GM19438 (cell line): ENCODE measurements around the gene NKX1-1.
"Not testable (repeated sequence)": the region's sequence is repeated elsewhere in the genome, so short reads cannot be mapped to it uniquely, and the experiment has no call there.

Source experiments
- ATAC-seq: cut with Tn5 transposase; IDR thresholded peaks from one replicate; pipeline ENCODE4 v1.9.1; 2021; ENCODE audit warnings: low read depth; ENCODE audit not compliant: unreplicated experiment

NKX1-1 gene

GRCh38 chr4:1376391-1376840, 29.8 kb downstream of the NKX1-1 start:
- ATAC-seq, result no peak

- ATAC-seq, result no peak
Observed at GRCh38 chr4:1375761-1376322, 30.4 kb downstream of the NKX1-1 start.

DNA sequence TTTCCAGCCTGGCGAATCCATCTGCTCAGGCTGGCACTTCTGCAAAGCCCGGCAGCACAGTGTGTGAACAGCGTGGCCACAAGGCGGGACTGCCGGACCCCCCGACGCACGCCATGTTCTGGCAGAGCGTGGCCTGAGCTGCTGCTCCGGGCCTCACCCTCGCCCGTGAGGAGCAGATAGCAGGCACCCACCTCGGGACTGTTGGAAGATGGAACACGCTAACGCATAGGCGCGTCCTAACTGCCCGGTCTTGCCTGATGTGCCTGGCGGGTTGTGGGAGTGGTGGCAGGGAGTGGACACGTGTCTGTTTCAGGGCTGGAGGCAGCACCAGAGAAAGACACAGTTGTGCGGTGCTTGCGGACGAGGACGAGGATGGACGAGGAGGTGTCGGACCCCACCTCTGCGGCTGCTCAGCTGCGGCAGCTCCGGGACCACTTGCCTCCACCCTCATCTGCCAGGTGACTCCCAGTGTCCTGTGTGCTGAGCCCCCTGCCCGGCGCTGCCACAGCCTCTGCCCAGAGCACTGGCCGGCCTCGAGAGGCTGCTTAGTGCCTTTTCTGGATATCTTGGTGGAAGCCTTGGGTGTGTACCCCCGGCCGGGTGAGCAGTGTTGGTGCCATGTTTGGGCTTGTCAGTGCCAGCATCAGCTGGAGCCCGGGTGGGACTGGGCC, 31.1 kb downstream of the NKX1-1 start:
- no peak for ATAC-seq

DNA sequence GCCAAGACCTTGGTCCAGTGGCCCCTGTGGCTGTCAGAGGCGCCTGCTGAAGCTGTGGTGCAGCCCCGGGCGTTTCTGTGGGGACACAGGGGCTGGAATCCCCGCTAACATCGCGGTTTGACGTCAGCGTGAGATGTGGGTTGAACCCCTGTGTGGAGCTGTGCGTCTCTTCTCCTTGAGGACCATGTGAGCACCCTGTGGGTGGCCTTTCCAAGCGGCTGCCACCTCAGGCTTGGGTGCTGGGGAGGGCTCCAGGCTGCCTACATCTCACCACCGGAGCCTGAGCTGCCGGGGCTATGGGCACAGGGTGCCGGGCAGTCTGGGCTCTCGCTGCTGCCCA, 31.6 kb downstream of the NKX1-1 start:
- ATAC-seq, result no peak

DNA sequence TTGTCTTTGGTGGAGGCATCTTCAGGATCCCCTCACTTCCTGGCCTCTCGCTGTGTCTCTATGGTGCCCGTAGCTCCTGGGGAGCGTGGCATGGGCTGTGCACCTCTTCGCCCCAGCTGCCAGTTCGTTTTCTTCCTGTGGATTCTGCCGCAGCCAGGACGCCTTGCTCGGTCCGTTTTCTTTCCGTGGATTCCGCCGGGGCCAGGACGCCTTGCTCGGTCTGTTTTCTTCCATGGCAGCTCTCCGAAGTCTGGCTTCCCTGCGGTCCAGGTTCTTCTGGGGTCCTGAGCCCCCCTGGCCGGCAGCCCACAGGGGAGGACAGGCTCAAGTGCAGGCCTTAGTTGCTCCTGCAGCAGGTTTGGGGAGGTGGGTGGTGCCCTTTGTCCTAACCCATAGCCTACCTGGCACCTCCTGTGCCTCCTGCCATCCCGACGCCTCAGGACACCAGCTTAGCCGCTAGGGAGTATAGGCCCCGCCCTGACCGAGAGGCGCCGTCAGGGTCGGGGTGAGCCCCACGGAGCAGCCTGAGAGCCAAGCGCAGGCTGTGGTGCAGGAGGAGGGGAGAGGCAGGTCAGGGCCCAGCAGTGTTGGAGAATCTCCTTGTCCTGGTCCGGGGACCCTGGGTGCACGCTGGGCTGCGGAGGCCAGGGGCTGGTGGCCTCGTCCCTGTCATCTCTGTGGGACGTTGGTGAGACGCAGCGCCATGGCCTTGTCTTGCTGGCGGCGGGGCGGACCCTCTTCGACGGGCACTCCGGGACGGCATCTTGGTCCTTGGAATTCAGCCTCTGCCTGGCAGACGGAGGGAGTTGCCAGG, 32.1 kb downstream of the NKX1-1 start:
- ATAC-seq, result no peak

DNA sequence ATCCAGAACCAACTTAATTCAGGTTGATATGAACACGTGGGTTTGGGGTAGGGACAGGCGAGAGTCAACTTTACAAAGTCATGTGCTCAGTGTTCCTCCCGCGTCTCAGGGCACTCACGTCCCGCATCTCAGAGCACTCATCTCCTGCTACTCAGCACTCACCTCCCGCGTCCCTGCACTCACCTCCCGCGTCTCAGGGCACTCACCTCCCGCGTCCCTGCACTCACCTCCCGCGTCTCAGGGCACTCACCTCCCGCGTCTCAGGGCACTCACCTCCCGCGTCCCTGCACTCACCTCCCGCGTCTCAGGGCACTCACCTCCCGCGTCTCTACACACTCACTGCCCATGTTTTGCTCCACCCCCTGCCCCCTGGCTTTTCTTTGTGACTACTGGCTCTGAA, 33.7 kb downstream of the NKX1-1 start:
- not testable (repeated sequence) for ATAC-seq

DNA sequence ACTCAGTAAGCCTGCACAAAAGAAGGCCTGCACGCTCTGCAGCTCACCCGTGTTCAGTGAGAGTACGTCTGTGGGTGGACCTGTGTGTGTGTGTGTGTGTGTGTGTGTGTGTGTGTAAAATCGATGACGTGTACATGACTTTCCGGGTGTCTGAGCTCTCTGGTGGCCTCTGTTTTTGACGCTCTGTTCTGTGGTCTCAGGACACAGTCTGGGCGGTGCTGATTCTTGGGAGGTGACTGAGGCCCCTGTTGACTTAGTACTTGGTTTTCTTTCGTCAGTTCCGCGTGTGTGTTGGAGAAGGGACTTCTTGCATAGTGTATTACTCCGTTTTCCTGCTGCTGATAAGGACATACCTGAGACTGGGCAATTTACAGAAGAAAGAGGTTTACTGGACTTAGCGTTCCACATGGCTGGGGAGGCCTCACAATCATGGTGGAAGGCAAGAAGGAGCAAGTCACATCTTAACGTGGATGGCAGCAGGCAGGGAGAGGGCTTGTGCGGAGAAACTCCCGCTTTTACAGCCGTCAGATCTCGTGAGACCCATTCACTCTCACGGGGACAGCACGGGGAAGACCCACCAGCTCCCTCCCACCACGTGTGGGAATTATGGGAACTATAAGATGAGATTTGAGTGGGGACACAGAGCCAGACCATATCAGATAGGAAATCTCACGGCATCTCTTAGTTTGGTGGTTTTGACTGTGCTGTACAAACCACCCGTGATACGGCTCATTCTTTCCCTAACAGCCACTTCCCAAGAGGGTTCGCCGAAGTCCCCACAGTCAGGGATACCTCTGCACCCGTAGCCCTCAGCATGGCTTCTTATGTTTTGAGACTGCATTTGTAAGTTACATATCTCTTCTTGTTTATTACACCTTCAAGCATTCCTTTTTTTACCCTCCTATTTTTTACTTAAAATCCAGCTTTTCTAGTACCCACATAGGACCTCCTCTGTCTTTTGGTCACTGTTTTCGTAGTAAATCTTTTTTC, 34.8 kb downstream of the NKX1-1 start:
- ATAC-seq, result no peak

- no peak for ATAC-seq
Observed at GRCh38 chr4:1370321-1371124, 35.7 kb downstream of the NKX1-1 start.

GRCh38 chr4:1369479-1370079, 36.7 kb downstream of the NKX1-1 start:
- no peak for ATAC-seq

DNA sequence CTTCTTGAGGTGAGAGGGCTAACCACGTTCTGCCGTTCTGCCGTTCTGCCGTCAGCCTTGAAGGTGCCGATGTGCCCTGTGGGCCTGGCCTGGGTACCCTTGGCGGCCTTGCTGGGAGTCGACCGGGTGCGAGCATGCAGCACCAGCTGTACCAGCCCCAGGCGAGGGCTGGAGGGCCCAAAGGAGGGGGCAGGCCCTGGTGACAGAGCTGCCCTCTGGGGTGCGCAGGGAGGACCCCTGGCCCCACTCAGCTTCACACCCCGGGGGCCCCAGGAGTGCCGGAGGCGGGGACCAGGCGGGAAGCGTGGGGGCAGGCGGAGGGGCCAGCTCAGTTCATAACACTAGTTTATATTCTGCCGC, 37.2 kb downstream of the NKX1-1 start:
- no peak for ATAC-seq

DNA sequence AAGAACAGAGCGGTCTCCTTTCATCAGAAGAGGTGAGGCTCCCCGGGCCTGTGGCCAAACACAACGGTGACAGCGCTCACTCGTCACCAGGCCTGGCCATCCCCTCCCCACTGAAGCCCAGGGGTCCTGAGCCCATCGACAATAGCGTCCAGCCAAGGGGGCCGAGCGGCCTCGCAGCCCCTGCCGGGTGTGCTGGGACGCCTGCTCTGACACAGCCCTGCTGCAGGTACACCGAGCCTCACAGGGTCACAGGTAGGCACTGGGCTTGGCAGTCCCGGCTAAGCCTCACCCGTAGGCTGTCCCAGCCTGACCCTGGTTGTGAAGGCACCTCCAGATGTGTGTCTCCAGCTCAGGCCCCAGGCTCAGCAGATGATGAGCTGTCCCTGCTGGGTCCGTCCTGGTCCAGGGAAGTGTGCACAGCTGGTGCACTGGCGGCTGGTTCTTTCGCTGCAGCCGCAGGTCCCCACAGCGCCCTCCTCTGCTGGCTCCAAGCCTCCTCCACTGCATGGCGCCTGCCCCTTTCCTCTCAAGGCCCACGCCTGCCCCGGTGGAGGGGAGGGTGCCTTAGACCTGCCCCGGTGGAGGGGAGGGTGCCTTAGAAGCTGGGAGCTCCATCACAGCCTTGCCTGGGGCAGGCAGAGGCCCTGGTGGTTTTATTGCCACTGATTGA, 37.7 kb downstream of the NKX1-1 start:
- no peak for ATAC-seq

DNA sequence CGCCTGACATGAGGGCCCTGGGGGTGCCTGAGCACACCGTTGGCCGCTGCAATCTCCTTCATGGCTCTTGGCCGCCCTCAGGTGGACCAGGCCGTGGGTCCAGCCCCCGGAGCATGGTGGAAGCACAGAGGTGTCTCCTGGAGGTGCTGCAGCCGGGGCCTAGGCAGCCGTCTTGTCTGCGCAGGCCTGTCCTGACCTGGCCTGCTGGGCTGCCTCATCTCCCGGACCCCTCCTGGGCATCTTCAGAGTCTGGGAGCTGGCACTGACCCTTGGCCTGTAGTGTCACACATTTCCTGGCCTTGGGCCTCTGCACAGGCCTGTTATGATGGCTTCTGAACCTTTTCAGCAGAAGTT, 38.3 kb downstream of the NKX1-1 start:
- no peak for ATAC-seq

DNA sequence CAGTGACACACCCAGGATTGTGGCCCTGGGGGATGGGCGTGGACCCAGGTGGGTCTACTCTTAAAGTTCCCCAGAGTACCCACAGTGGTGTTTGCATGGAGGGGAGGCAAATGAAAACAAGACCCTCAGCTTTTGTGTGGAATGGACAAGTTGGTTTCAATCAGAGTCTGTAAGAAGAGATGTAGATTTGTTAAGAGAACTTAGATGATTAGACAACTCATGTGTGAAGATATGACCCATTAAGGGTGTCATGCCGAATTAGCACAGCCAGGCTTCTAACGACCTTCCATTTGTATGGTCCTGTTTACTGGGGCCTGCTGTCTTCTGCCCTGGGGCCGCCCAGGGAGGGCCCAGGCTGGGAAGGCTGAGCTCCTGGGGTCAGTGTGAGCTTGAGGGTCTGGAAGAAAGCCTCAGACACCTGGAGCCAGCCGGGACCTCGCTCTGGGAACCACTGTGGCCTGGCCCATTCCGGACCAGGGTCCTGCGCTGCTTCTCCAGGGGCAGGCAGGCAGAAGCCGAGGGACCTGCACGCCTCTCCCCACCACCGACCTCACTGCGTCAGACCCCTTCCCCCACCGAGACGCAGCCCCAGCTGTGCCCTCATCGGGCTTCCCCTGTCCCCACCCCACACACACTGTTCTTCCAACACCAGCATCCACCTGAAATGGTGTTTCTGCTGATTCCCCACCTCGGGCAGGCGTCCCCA, 38.9 kb downstream of the NKX1-1 start:
- ATAC-seq, result no peak

DNA sequence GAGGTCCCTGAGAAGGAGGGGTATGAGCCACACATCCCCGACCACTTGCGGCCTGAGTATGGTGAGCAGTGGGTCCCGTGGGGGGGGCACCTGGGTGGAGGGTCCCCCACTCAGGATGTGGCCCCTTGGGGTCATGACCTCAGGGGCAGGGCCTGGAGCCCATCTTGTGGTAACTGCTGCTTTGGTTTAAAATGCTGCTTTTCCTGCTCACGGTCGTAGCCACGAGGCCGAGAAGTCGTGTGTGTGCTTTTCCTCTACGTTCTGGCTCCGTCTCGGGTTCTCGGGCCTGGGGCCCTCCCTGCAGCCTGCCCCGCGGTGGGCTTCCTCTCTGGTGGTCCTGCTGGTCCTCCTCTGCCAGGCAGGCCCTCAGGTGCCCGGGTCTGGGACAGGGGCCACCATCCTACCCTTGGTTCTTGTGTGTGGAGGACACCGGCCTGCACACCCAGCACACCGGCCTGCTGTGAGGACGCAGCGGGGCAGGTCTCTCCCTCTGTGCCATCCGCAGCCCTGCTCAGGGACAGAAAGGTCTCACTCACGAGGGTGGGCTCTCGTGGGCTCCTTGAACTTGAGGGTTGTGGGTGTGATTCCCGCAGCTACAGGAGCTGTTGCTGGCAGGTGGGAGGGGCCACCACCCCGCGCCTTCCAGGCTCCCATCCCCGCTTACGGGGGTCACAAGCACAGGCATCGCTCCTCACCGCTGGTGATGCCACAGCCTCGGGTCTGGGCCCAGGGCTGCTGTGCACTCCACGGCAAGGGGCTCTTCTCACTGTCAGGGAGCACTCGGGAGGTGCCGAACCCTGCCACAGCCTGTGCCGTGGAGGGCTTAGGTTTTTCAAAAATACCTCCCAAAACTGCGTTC, 39.6 kb downstream of the NKX1-1 start:
- ATAC-seq, result no peak

DNA sequence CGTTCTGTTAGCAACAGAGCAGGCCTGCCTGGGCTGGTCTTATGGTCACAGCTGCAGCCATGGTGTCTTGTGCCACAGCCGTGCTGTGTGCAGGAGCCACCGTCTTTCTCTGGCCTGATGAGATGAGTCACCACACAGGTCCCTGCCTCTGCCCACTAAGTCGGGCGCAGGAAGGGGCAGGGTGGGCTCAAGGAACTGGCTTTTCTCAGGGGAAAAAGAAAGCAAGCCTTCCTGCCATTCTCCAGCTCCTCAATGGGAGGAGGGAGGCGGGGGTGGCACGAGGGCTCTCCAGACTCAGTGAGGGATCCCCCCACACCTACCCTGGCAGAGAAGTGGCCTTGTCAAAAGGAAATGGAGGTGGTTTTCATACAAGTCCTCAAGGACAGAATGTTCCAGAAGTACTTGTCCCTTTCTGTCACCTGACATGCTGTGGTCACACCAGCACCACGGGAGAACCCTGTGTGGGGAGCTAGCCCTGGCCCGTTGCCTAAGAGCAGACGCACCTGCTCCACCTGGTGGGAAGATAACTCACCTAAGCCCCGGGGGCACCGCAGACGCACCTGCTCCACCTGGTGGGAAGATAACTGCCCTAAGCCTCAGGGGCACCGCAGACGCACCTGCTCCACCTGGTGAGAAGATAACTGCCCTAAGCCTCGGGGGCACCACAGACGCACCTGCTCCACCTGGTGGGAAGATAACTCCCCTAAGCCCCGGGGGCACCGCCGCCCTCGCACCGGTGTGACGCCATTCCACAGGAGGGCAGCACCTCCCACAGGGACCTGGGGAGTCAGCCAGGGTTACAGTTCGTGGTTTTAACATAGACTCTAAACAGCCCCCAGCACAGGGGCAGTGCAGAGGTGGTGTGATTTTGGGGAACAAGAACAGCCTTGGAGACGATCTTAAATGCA, 40.7 kb downstream of the NKX1-1 start:
- no peak for ATAC-seq

GRCh38 chr4:1364748-1365147, 41.5 kb downstream of the NKX1-1 start:
- ATAC-seq, result no peak

GRCh38 chr4:1364217-1364616, 42.0 kb downstream of the NKX1-1 start:
- no peak for ATAC-seq
